Right renal cortex interstitium (tissue), 3 donors: ENCODE results near the gene DTX1. TPM values are rescaled to one million over a fixed set of nuclear protein-coding genes. Genes with fewer than 3 reads are reported as not detected.
"Not testable (repeated sequence)": the region's sequence is repeated elsewhere in the genome, so short reads cannot be mapped to it uniquely, and the experiment has no call there.

Experiments
- DNase-seq, 3 donors: peaks; one replicate each; pipeline ENCODE4 v3.0.0-alpha.2; 2013; ENCODE audit warnings: low read depth in 3 of 3, low spot score in 2 of 3
- polyA plus RNA-seq, 3 donors: library from polyadenylated mRNA; unstranded; fragments of 120-200 nt; gene quantifications; one replicate each; pipeline ENCODE4 v1.2.1, GENCODE V29; 2013; ENCODE audit not compliant: insufficient read length in 3 of 3

Gene DTX1
- polyA plus RNA-seq, 3 donors = 10.3 to 11.0 (median 10.3) TPM

DNA sequence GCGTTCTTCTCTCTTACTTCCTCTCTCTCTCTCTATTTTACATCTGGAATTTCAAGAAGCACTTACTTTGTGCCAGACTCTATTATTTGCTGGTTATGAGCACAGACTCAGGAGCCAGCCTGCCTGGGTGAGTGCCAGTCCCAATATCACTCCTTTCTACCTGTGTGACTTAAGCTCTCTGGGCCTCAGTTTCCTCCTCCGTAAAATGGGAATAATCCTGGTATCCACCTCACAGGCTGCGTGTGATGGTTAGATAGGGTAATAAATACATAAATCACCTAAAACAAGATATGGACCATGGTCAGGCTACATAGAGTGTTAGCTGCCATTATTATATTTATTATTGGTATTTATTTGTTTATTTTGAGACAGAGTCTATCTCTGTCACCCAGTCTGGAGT lies 54.7 kb downstream of the DTX1 start:
- no peak for DNase-seq

DNA sequence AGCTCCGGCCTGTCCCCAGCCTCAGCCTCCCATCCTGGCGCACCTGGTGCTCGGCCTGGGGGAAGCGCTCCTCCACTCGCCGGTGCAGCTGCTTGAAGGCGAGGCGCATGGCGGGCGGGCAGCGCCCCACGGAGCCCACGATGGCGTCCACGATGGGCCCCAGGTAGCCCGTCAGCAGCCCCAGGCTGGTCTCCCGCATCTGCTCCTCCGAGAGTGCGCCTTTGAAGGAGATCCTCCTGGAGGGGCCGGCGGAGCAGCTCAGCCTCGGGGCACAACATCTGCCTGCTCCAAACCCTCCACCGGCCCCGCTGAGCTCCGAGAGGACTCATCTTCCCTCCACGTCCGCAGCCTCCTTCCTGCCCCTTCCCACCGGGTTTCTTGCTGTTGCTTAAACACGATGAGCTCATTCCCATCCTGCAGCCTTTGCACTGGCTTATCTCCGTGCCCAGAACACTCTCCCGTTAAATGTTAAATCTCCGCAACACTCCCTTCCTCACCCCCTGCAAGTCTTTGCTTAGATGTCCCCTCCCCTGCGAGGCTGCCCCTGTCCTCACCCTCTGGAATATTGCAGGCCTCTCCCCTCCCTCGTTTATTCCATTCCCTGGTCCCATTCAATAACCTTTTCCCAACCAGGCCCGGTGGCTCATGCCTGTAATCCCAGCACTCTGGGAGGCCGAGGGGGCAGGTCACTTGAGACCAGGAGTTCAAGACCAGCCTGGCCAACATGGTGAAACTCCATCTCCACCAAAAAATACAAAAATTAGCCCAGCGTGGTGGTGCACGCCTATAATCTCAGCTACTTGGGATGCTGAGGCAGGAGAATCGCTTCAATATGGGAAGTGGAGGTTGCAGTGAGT lies 55.7 kb downstream of the DTX1 start:
- no peak for DNase-seq

- no peak for DNase-seq
Observed at GRCh38 chr12:113113397-113113796, 56.9 kb downstream of the DTX1 start.

- DNase-seq = no peak
Observed at GRCh38 chr12:113114447-113115178, 58.1 kb downstream of the DTX1 start.

DNA sequence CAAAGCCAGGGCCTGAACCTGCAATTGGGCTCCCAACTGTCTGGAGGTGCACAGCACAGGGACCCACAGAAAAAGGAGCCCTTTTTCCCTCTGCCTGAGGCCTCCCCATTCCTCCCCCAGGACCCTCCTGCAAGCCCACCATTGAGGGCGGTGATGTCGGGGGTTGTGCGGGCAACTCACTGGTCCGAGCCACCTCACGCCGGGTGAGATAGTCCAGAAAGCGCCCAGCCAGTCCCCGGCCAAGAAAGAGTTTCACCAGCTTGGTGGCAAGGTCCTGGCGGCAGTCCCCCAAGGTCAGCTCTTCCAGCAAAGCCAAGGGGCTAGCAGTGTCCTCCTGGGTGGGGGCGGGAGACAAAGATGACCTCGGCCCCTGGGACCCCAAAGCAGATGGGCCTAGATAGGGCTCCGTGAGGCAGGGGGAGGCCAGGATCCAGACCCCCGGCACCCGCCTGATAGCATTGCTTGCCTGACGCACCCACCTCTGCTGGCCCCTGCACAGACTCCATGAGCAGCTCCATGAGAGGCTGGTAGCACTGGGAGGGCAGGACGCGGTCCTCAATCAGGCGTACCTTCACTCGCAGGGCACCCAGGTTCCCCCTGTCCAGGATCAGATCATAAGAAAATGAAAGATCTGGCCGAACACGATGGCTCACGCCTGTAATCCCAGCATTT lies 59.1 kb downstream of the DTX1 start:
- no peak for DNase-seq

- no peak for DNase-seq
Observed at GRCh38 chr12:113116875-113117274, 60.3 kb downstream of the DTX1 start.

- DNase-seq = not testable (repeated sequence)
Observed at GRCh38 chr12:113117684-113118083, 61.2 kb downstream of the DTX1 start.

DNA sequence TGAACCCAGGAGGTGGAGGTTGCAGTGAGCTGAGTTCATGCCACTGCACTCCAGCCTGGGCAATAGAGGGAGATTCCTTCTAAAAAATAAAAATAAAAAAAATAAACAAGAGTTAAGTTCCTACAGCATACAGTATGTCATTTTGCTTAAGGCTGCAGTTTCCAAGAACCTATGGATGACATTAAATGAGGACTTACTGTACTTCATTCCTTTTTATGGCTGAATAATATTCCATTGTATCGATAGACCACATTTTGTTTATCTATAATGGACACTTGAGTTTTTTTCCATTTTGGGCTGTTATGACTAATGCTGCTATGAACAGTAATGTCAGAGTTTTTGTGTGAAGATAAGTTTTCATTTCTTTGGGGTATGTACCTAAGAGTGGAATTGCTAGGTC lies 61.6 kb downstream of the DTX1 start:
- DNase-seq = no peak

DNA sequence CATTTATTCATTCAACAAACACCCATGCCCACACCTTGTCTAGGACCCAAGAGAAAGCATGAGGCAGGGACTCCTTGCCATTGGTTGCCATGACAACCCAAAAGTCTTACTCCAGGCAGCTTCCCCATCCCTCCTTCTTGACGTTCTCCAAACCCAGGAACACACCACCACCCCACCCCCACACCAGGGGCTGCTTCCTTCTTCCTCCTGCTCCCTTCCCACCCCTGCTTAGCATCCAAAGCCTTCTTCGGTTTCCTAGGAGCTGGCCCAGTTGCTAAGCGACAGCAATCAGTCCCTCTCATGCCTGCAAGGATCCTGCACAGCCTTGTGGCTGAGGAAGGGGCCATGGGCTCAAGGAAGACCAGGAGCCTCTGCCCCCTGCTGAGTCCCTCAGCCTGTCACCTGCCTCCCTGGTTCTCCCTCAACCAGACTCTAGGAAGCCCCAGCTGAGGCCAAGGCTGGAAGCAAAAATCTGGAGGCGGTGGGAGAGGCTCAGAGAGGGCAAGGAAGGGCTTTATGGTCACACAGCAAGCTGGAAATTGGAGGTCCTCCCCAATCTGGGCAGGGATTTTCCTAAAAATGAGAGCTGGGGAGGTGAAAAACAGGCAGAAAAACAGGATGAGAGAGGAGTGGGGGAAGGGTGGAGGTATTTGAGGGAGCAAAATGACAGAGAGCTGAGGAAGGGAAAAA lies 63.6 kb downstream of the DTX1 start:
- no peak for DNase-seq

- DNase-seq = no peak
Observed at GRCh38 chr12:113120670-113121370, 64.3 kb downstream of the DTX1 start.

DNA sequence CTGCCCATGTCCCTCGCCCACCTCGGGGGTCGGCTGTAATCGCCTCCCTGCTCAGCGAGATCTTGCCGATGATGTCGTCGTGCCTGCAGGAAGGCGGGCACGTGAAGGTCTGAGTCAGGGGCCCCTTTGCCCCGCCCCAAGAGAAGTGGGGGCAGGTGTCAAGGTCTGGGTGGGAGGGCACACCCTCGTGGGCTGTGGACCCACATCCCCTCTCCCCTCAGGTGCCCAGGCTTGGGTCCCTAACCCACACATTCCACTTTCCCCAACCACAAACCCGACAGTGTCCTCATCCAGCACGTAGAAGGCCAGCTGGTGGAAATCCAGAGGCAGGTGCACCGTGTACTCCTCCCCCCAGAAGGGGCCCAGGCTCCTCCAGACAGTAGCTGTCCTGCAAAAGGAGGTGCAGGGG lies 71.3 kb downstream of the DTX1 start:
- no peak for DNase-seq

GRCh38 chr12:113128802-113129663 lies 72.5 kb downstream of the DTX1 start:
- no peak for DNase-seq

DNA sequence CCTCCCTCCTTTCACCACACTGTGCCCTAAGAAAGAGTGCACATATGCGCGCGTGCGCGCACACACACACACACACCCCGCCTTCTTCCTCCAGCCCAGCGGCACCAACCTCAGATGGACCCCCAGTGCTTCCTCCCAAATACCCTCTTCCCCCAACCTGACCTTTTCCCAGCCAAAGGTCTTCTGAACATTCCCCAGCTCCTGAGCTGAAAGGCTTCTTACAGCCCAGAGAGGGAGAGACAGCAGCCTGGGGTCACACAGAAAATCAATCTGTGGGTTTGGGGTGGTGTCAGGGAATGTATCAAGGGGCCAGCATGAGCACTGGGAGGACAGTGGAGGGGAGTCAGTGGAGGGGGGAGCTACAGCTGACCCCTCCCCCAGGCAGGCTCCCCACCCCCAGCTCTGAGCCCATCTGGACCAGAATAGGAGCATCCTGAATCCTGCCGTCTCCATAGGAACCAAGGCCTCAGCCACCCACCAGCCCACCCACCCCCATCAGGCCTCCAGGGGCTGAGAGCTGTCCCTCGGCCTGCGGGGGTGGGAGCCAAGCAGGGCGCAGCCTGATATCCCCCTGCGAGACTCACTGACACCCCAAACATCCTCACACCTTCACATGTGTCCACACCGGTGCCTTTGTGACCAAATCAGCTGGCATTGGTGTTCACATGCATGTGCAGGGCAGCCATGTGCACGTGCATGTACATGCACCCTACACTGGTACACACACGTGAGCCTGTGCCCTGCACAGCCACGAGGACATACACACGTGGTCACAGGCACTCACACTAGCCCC lies 73.3 kb downstream of the DTX1 start:
- DNase-seq = no peak

- no peak for DNase-seq
Observed at GRCh38 chr12:113130457-113131135, 74.1 kb downstream of the DTX1 start.

GRCh38 chr12:113131556-113131955 lies 75.0 kb downstream of the DTX1 start:
- DNase-seq = no peak

DNA sequence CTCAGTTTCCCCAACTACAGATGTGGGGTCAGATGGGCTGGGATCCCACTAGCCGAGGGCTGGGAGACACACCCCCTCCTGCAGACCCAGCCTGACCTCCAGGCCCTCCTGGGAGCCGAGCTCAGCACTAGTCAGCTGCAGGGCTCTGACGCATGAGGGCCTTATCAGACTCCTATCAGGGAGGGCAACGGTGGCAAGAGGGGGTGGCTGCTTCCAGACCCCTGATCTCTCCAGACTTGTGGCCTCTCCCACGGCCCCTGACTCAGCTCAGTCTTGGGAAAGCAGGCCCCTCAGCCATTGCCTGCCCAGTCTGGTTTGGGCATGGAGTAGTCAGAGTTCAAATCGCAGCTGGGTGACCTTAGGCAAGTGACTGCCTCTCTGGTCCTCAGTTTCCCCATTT lies 76.5 kb downstream of the DTX1 start:
- no peak for DNase-seq

GRCh38 chr12:113133666-113134065 lies 77.1 kb downstream of the DTX1 start:
- no peak for DNase-seq

GRCh38 chr12:113134071-113134470 lies 77.5 kb downstream of the DTX1 start:
- DNase-seq = no peak
